ENCODE measurements around the gene NRAP.

DNA sequence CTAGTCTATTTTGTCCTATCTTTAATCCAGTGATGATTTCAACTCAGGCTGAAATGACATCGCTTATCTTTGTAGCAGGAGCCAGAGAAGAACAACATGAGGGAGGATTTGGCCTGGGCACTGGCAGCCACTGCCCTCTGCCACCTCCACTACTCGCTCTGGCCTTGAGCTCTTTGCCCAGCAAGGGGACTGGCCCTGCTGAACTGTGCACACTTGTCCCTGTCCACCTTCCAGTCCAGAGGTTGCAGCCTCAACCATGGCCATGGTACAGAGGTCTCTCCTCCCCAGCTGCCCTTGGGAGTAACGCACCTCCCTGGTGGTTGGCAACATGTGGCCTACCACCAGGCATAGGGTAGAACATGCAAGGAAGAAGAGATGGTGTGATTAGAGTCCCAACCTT, 102.6 kb downstream of the NRAP start:
- TF ChIP-seq, protein P1, sequence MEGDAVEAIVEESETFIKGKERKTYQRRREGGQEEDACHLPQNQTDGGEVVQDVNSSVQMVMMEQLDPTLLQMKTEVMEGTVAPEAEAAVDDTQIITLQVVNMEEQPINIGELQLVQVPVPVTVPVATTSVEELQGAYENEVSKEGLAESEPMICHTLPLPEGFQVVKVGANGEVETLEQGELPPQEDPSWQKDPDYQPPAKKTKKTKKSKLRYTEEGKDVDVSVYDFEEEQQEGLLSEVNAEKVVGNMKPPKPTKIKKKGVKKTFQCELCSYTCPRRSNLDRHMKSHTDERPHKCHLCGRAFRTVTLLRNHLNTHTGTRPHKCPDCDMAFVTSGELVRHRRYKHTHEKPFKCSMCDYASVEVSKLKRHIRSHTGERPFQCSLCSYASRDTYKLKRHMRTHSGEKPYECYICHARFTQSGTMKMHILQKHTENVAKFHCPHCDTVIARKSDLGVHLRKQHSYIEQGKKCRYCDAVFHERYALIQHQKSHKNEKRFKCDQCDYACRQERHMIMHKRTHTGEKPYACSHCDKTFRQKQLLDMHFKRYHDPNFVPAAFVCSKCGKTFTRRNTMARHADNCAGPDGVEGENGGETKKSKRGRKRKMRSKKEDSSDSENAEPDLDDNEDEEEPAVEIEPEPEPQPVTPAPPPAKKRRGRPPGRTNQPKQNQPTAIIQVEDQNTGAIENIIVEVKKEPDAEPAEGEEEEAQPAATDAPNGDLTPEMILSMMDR (IDR thresholded peaks at IDR 0.05; ENCODE audit: low read length), result no peak
- TF ChIP-seq EZH2 (IDR thresholded peaks at IDR 0.05; ENCODE audit: borderline replicate concordance, low read length), result no peak
